Right atrium auricular region (tissue), 2 donors: ENCODE measurements around the gene KRT9. TPM values are rescaled to one million over a fixed set of nuclear protein-coding genes. Genes with fewer than 3 reads are reported as not detected.
"Not testable (repeated sequence)": the region's sequence is repeated elsewhere in the genome, so short reads cannot be mapped to it uniquely, and the experiment has no call there.

ENCODE experiments used
- DNase-seq: peaks from one replicate; pipeline ENCODE4 v3.0.0-alpha.2; 2019; ENCODE audit warnings: low spot score
- H3K27ac ChIP-seq, 2 donors: fragments of 200-600 bp; sonication (generic); 1 replicate in 1 of 2; 2 replicates in 1 of 2; pipeline ENCODE4 v1.5.1; 2016 to 2019
- H3K27me3 ChIP-seq, 2 donors: fragments of 200-600 bp; sonication (generic); one replicate each; pipeline versions ENCODE4 v1.5.1 to v1.6.0; 2017 to 2019
- H3K36me3 ChIP-seq: fragments of 200-600 bp; sonication (generic); one replicate; pipeline ENCODE4 v1.5.1; 2016
- H3K4me1 ChIP-seq, 2 donors: fragments of 200-600 bp; sonication (generic); one replicate each; pipeline versions ENCODE4 v1.5.1 to v1.6.0; 2017 to 2019
- H3K4me3 ChIP-seq, 2 donors: fragments of 200-600 bp; sonication (generic); 1 replicate in 1 of 2; 2 replicates in 1 of 2; pipeline ENCODE4 v1.5.1; 2017 to 2019; ENCODE audit warnings: mild to moderate bottlenecking in 1 of 2, moderate library complexity in 1 of 2
- H3K9me3 ChIP-seq, 2 donors: fragments of 200-600 bp; sonication (generic); one replicate each; pipeline ENCODE4 v1.5.1; 2019
- CTCF ChIP-seq, 2 donors: fragments of 200-600 bp; sonication (generic); IDR thresholded peaks; one replicate each; pipeline ENCODE4 v1.5.1; 2019; ENCODE audit warnings: antibody characterized with exemption in 2 of 2
- total RNA-seq, 2 donors: library from RNA; depleted of rRNA; stranded (reverse); fragments of >200 nt; gene quantifications; one replicate each; pipeline ENCODE4 v1.1.0, GENCODE V29; 2016

The KRT9 gene
- total RNA-seq, 2 donors from 2014 or later, result not detected

GRCh38 chr17:41618341-41619035 lies 46.6 kb upstream of the KRT9 start:
- no peak for TF ChIP-seq CTCF (IDR thresholded peaks at IDR 0.05)
- no peak overlapping the region for H3K4me3 ChIP-seq
- H3K27me3 ChIP-seq, result no peaks in the 10 kb centered on the region
- no peak for DNase-seq
- no peaks in the 10 kb centered on the region for H3K36me3 ChIP-seq
- no peaks in the 10 kb centered on the region for H3K9me3 ChIP-seq
- no peaks in the 10 kb centered on the region for H3K4me1 ChIP-seq
- H3K27ac ChIP-seq, result no peak overlapping the region

- DNase-seq, result no peak
- H3K27me3 ChIP-seq, result no peaks in the 10 kb centered on the region
These were observed 45.8 kb upstream of the KRT9 start for GRCh38 chr17:41617698-41618097.

GRCh38 chr17:41617136-41617535 lies 45.3 kb upstream of the KRT9 start:
- TF ChIP-seq CTCF (IDR thresholded peaks at IDR 0.05), result no peak
- Histone ChIP-seq H3K27ac (no peak overlapping the region), H3K4me3 (no peak overlapping the region), H3K9me3 (no peaks in the 10 kb centered on the region), H3K36me3 (no peaks in the 10 kb centered on the region), H3K4me1 (no peaks in the 10 kb centered on the region), H3K27me3 (no peaks in the 10 kb centered on the region)
- DNase-seq, result no peak

More at GRCh38 chr17:41617698-41618097, 45.8 kb upstream of the KRT9 start:
- Histone ChIP-seq H3K4me1 (no peaks in the 10 kb centered on the region), H3K4me3 (no peak overlapping the region), H3K9me3 (no peaks in the 10 kb centered on the region), H3K27ac (no peak overlapping the region), H3K36me3 (no peaks in the 10 kb centered on the region)
- TF ChIP-seq CTCF (IDR thresholded peaks at IDR 0.05), result no peak

- H3K4me3 ChIP-seq, H3K4me1 ChIP-seq, H3K9me3 ChIP-seq, DNase-seq, H3K27me3 ChIP-seq, H3K27ac ChIP-seq, H3K36me3 ChIP-seq: not testable (repeated sequence)
These were observed 44.6 kb upstream of the KRT9 start for GRCh38 chr17:41616486-41616885.

GRCh38 chr17:41615454-41615853 lies 43.6 kb upstream of the KRT9 start:
- H3K4me1 ChIP-seq, result no peaks in the 10 kb centered on the region
- H3K36me3 ChIP-seq, result no peaks in the 10 kb centered on the region
- H3K27me3 ChIP-seq, result no peaks in the 10 kb centered on the region
- H3K27ac ChIP-seq, result no peak overlapping the region
- no peak for DNase-seq
- no peak for TF ChIP-seq CTCF (IDR thresholded peaks at IDR 0.05)
- no peak overlapping the region for H3K4me3 ChIP-seq
- no peaks in the 10 kb centered on the region for H3K9me3 ChIP-seq

GRCh38 chr17:41614767-41615166 lies 42.9 kb upstream of the KRT9 start:
- not testable (repeated sequence) for H3K4me1 ChIP-seq, H3K36me3 ChIP-seq, DNase-seq, H3K9me3 ChIP-seq, H3K27me3 ChIP-seq, H3K4me3 ChIP-seq, H3K27ac ChIP-seq

- no peaks in the 10 kb centered on the region for H3K9me3 ChIP-seq
- DNase-seq, result no peak
- H3K27ac ChIP-seq, result no peak overlapping the region
- no peaks in the 10 kb centered on the region for H3K27me3 ChIP-seq
- H3K36me3 ChIP-seq, result no peaks in the 10 kb centered on the region
- H3K4me1 ChIP-seq, result no peaks in the 10 kb centered on the region
- no peak overlapping the region for H3K4me3 ChIP-seq
- no peak for TF ChIP-seq CTCF (IDR thresholded peaks at IDR 0.05)
These were observed 42.2 kb upstream of the KRT9 start for GRCh38 chr17:41614098-41614497.
